Measurements from ENCODE around the gene EIF4B. TPM values are rescaled to one million over a fixed set of nuclear protein-coding genes. Genes with fewer than 3 reads are reported as not detected.
A peak's percentile ranks its signal among the peaks of the same experiment; 100 is the strongest.

EIF4B gene
- total and polyA plus RNA-seq, 9 of the 15 experiments (the other 6 are each of a cell fraction or from before 2014, with no cell fraction given) = 138 to 669 (median 552) TPM

DNA sequence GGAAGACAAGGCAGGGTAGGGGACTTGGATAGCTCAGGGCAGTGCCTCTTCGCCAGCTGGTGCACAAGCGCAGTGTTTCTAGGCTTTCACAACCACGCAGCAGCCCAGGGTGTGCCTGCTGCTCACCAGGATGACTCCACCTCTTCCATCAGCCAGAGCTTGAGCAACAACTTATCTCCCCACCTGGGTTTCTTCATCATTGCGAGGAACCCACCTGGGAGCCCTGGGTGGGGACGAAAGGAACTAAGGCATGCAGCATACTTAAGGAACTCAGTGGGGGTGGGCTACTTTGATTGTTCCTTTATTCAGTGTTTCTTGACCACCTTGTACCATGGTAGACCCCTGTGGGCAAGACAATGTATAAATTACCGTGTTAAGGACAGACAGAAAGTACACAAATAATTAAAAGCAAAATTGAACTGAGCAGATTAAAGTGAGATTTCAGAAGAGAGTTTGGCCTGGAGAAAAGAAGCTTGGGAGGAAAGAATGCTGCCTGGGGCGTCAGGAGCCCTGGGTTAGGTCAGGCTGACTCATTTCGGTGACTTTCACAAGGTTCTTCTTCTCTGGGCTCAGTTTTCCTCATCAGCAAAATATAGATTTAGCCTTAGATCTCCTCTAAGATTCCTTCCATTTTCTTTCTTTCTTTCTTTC, 34.5 kb upstream of the EIF4B start:
- WGBS (ENCODE audit: insufficient coverage, low coverage, missing lambda C conversion rate) = 49% methylated on average over 8 of the region's 8 CpGs
- Histone ChIP-seq H3K4me1 (replicated peaks in 1 of 2; ENCODE audit: control insufficient read depth in 2 of 2, insufficient read depth in 2 of 2, low read length in 2 of 2) (peaks cover 13 to 21% of the 10 kb centered on the region in 2 experiments; a peak in 3 of 5 replicates), H3K27ac (ENCODE audit: extremely low read depth, low read depth, low read length) (no peak overlapping the region)

More for the DNA sequence above, 34.5 kb upstream of the EIF4B start:
- no peaks in the 10 kb centered on the region for H4K20me1 ChIP-seq (replicated peaks; ENCODE audit: control insufficient read depth, insufficient read depth, low read length)
- H3K9me3 ChIP-seq (replicated peaks; ENCODE audit: control insufficient read depth, insufficient read depth, low read depth, low read length) = no peaks in the 10 kb centered on the region
- H3K4me3 ChIP-seq = no peak overlapping the region
- in situ Hi-C loops (cut with MboI) = no loop called here
- no peak for FAIRE-seq
- ChIA-PET CTCF (ENCODE audit: low intra/inter-chr PET ratio) (no interaction called here), POLR2A (interaction anchor here (0.6 to 1.1 kb wide), 6 partner anchors 9 to 892 kb away, joined by 3 to 4 read pairs (median 3); no protein-coding TSS in a partner anchor)
- no peaks in the 10 kb centered on the region for H3K36me3 ChIP-seq (ENCODE audit: control insufficient read depth, insufficient read depth, low read length)
- H3K79me2 ChIP-seq (ENCODE audit: control insufficient read depth, insufficient read depth, low read length) = no peaks in the 10 kb centered on the region
- 0 out of 2 replicates have a peak overlapping the region, but pooled peaks have one; percentile 3 for H2AFZ ChIP-seq (ENCODE audit: low read depth, low read length)
- no peak for DNase-seq (ENCODE audit: extremely low read depth in 1 of 4, low spot score in 3 of 4)
- H3K27me3 ChIP-seq (ENCODE audit: control insufficient read depth in 2 of 2, insufficient read depth in 2 of 2, low read length in 2 of 2) = no peaks in the 10 kb centered on the region
- BruUV-seq (replicated peaks) = no TSS peak
- no peak overlapping the region for H3K4me2 ChIP-seq (ENCODE audit: insufficient read depth, low read length)
- peaks cover 6% of the 10 kb centered on the region for H3K9me1 ChIP-seq (ENCODE audit: control insufficient read depth, insufficient read depth, low read length)
- intact Hi-C loops (cut with micrococcal nuclease) = loop anchor here (2.0 kb wide), 1 partner anchor 75 kb away; no protein-coding TSS in a partner anchor
- ATAC-seq = no peak
- peak; percentile 65 for TF ChIP-seq ZNF316 (IDR thresholded peaks at IDR 0.05)
- TF ChIP-seq FOSL1 (tag; conservative IDR thresholded peaks at IDR 0.05) = peak; percentile 29; the same call in 1 of the 2 replicates
- TF ChIP-seq EWSR1 (IDR thresholded peaks at IDR 0.05; ENCODE audit: borderline replicate concordance, low read depth, partially characterized antibody) = no peak
- peak; percentile 63; the same call in 1 of the 2 replicates for TF ChIP-seq C11orf30 (IDR thresholded peaks at IDR 0.05; ENCODE audit: low read depth)
- TF ChIP-seq, protein P1, sequence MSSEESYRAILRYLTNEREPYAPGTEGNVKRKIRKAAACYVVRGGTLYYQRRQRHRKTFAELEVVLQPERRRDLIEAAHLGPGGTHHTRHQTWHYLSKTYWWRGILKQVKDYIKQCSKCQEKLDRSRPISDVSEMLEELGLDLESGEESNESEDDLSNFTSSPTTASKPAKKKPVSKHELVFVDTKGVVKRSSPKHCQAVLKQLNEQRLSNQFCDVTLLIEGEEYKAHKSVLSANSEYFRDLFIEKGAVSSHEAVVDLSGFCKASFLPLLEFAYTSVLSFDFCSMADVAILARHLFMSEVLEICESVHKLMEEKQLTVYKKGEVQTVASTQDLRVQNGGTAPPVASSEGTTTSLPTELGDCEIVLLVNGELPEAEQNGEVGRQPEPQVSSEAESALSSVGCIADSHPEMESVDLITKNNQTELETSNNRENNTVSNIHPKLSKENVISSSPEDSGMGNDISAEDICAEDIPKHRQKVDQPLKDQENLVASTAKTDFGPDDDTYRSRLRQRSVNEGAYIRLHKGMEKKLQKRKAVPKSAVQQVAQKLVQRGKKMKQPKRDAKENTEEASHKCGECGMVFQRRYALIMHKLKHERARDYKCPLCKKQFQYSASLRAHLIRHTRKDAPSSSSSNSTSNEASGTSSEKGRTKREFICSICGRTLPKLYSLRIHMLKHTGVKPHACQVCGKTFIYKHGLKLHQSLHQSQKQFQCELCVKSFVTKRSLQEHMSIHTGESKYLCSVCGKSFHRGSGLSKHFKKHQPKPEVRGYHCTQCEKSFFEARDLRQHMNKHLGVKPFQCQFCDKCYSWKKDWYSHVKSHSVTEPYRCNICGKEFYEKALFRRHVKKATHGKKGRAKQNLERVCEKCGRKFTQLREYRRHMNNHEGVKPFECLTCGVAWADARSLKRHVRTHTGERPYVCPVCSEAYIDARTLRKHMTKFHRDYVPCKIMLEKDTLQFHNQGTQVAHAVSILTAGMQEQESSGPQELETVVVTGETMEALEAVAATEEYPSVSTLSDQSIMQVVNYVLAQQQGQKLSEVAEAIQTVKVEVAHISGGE (CRISPR knock-in tag; IDR thresholded peaks at IDR 0.05) = peak in 1 of 3 experiments; percentile 50; a peak in 1 of 6 replicates
- peak; percentile 24; the same call in 1 of the 2 replicates for TF ChIP-seq ATF3 (IDR thresholded peaks at IDR 0.05)
- TF ChIP-seq ATF3 (CRISPR knock-in tag; conservative IDR thresholded peaks at IDR 0.05) = no peak
- 0 out of 4 replicates have a peak overlapping the region, but pooled peaks of 1 of the 2 experiments have one; percentile 4 for H3K9ac ChIP-seq (ENCODE audit: insufficient read depth in 1 of 2, low read depth in 2 of 2, low read length in 2 of 2)
